GM12878 (cell line): ENCODE data around the gene LORICRIN. TPM values are rescaled to one million over a fixed set of nuclear protein-coding genes. Genes with fewer than 3 reads are reported as not detected.

Experiments
- ATAC-seq: fragments of 200-7000 bp; cut with Tn5 transposase; 3 replicates; pipeline ENCODE4 v1.9.1; 2020; ENCODE audit warnings: mild to moderate bottlenecking, moderate library complexity
- BruUV-seq: library from RNA; stranded (reverse); fragments of 400-500 nt; replicated peaks from 2 replicates; lab custom pipeline; 2021; lab: Mats Ljungman, UMichigan
- CTCF ChIA-PET: fragments of 300-600 bp; sonication (Branson Sonifier 250); formaldehyde crosslinking; extraction: SDS; loops from one replicate; lab custom pipeline; 2021; ENCODE audit warnings: inconsistent platforms; lab: Yijun Ruan, JAX
- POLR2A ChIA-PET: fragments of 350-600 bp; formaldehyde crosslinking; extraction: SDS; loops from one replicate; lab custom pipeline; 2021; ENCODE audit warnings: inconsistent platforms; lab: Charles Lee
- RAD21 ChIA-PET: fragments of 300-600 bp; sonication (Branson Sonifier 250); formaldehyde crosslinking; loops from one replicate; lab custom pipeline; 2023; ENCODE audit warnings: antibody characterized with exemption; ENCODE audit not compliant: unreplicated experiment; lab: Charles Lee
- SMC1A ChIA-PET: fragments of 300-600 bp; sonication (Branson Sonifier 250); formaldehyde crosslinking; loops from one replicate; lab custom pipeline; 2023; ENCODE audit not compliant: unreplicated experiment, uncharacterized antibody; lab: Charles Lee
- DNase-seq: peaks from one replicate; pipeline ENCODE4 v3.0.0-alpha.2; 2011; ENCODE audit warnings: low read depth, low spot score
- FAIRE-seq: peaks from 3 replicates; lab custom pipeline; 2011; peaks lifted over from hg19 to GRCh38; lab: Jason Lieb, UNC
- H2AFZ ChIP-seq: 2 replicates; pipeline ENCODE4 v1.6.0; 2011; ENCODE audit warnings: low read depth, low read length, control low read depth; ENCODE audit not compliant: control insufficient read depth
- H3K27ac ChIP-seq: 2 replicates; pipeline ENCODE4 v1.5.1; 2011; ENCODE audit warnings: control low read depth; ENCODE audit not compliant: control insufficient read depth, insufficient read depth
- H3K27me3 ChIP-seq, 2 experiments: replicated peaks in 1 of 2; 2 replicates each; pipeline versions ENCODE4 v1.6.0 to v1.6.1; 2011; ENCODE audit warnings: low read length in 1 of 2; ENCODE audit not compliant: control insufficient read depth in 2 of 2, insufficient read depth in 2 of 2
- H3K36me3 ChIP-seq, 2 experiments: 2 replicates each; pipeline ENCODE4 v1.5.1; 2011; ENCODE audit warnings: low read length in 1 of 2; ENCODE audit not compliant: control insufficient read depth in 2 of 2, insufficient read depth in 2 of 2
- H3K4me1 ChIP-seq: 2 replicates; pipeline ENCODE4 v1.6.1; 2011; ENCODE audit warnings: mild to moderate bottlenecking, low read length, moderate library complexity, mixed read lengths; ENCODE audit not compliant: control insufficient read depth, insufficient read depth
- H3K4me2 ChIP-seq: 2 replicates; pipeline ENCODE4 v1.6.0; 2011; ENCODE audit warnings: control low read depth; ENCODE audit not compliant: control insufficient read depth, insufficient read depth
- H3K4me3 ChIP-seq: fragments of 200-600 bp; sonication (generic); 2 replicates; pipeline ENCODE4 v1.5.1; 2016
- H3K79me2 ChIP-seq: 2 replicates; pipeline ENCODE4 v1.6.0; 2011; ENCODE audit warnings: low read length; ENCODE audit not compliant: control insufficient read depth, insufficient read depth
- H3K9ac ChIP-seq: 2 replicates; pipeline ENCODE4 v1.8.0; 2011; ENCODE audit warnings: low read length, control low read depth, mixed read lengths; ENCODE audit not compliant: control insufficient read depth, insufficient read depth
- H3K9me3 ChIP-seq: replicated peaks from 3 replicates; pipeline ENCODE4 v1.5.1; 2011; ENCODE audit warnings: mild to moderate bottlenecking, low read length; ENCODE audit not compliant: control insufficient read depth, insufficient read depth
- H4K20me1 ChIP-seq: 2 replicates; pipeline ENCODE4 v1.6.0; 2011; ENCODE audit not compliant: control insufficient read depth, insufficient read depth
- BCL11A ChIP-seq: IDR thresholded peaks from 2 replicates; pipeline ENCODE4 v1.6.1; 2011; ENCODE audit warnings: low read depth, low read length
- FOXK2 ChIP-seq: fragments of 450-650 bp; IDR thresholded peaks from 2 replicates; pipeline ENCODE4 v1.6.1; 2017; ENCODE audit warnings: mild to moderate bottlenecking, moderate library complexity
- JUNB ChIP-seq: IDR thresholded peaks from 2 replicates; pipeline ENCODE4 v1.6.1; 2016; ENCODE audit warnings: antibody characterized with exemption, mild to moderate bottlenecking
- PAX8 ChIP-seq: fragments of 450-650 bp; IDR thresholded peaks from 2 replicates; pipeline ENCODE4 v1.6.1; 2017; ENCODE audit warnings: mild to moderate bottlenecking, moderate library complexity
- ZNF217 ChIP-seq: fragments of 450-650 bp; IDR thresholded peaks from 2 replicates; pipeline ENCODE4 v1.6.1; 2017; ENCODE audit warnings: antibody characterized with exemption, mild to moderate bottlenecking
- WGBS: methylation state at CpG from one replicate; pipeline ENCODE4 v1.1.6; 2016; ENCODE audit warnings: low lambda C conversion rate; ENCODE audit not compliant: insufficient replicate concordance, insufficient coverage; ENCODE audit errors: missing lambda C conversion rate; 5-methylcytosine and 5-hydroxymethylcytosine counted together
- in situ Hi-C: fragments of 300-500 bp; cut with MboI; formaldehyde crosslinking; loops from 9 replicates; pipeline ENCODE4 v1.14.3; 2018; ENCODE audit warnings: mixed read lengths
- intact Hi-C: fragments of 100-400 bp; cut with micrococcal nuclease; formaldehyde crosslinking; loops from one replicate; pipeline ENCODE4 v1.14.2; 2022; ENCODE audit not compliant: unreplicated experiment
- polyA plus RNA-seq, 11 experiments: library from polyadenylated mRNA; depleted of rRNA in 4 of 11; unstranded in 6 of 11; stranded (reverse) in 5 of 11; fragments of >200 nt; fragmentation: Nextera tagmentation in 4 of 11; fragmentation: Illumina TruSeq in 1 of 11; extraction: Ambion mirVana in 4 of 11; extraction: Trizol in 1 of 11; gene quantifications; 1 replicate in 1 of 11; 2 replicates in 10 of 11; pipeline versions ENCODE4 v1.2.1 to v1.2.3, GENCODE V29; 2011 to 2016; ENCODE audit warnings: inconsistent platforms in 2 of 11, missing spikeins in 2 of 11, low read depth in 1 of 11
- total RNA-seq, 4 experiments: library from RNA; depleted of rRNA in 3 of 4; stranded (reverse); fragments of >200 nt in 3 of 4; fragmentation: Illumina TruSeq in 1 of 4; extraction: Trizol in 1 of 4; gene quantifications; 2 replicates each; pipeline versions ENCODE4 v1.2.1 to v1.2.3, GENCODE V29; 2013 to 2021
- TF ChIP-seq, protein P1 (sequence below): fragments of 150-350 bp; IDR thresholded peaks from 2 replicates; pipeline ENCODE4 v1.6.1; 2016; ENCODE audit warnings: low read depth, low read length

Gene LORICRIN
- total and polyA plus RNA-seq, 10 of the 15 experiments (the other 5 are each of a cell fraction or from before 2014, with no cell fraction given) = 0.06 to 0.37 TPM; not detected in 8

- Histone ChIP-seq H3K9ac (no peak overlapping the region), H3K4me3 (no peak overlapping the region), H3K9me3 (no peaks in the 10 kb centered on the region), H3K4me1 (no peaks in the 10 kb centered on the region), H2AFZ (no peak overlapping the region), H3K4me2 (no peak overlapping the region), H3K27me3 (peaks cover 0 to 2% of the 10 kb centered on the region in 2 experiments; a peak in 2 of 4 replicates), H3K27ac (no peak overlapping the region), H3K79me2 (no peaks in the 10 kb centered on the region), H3K36me3 (no peaks in the 10 kb centered on the region), H4K20me1 (no peaks in the 10 kb centered on the region)
- SMC1A ChIA-PET = interaction anchor here (2.2 kb wide), 1 partner anchor 11 kb away, joined by 4 read pairs; no protein-coding TSS in a partner anchor
- no TSS peak for BruUV-seq
- TF ChIP-seq JUNB = no peak
- no peak for TF ChIP-seq BCL11A
- TF ChIP-seq, protein P1, sequence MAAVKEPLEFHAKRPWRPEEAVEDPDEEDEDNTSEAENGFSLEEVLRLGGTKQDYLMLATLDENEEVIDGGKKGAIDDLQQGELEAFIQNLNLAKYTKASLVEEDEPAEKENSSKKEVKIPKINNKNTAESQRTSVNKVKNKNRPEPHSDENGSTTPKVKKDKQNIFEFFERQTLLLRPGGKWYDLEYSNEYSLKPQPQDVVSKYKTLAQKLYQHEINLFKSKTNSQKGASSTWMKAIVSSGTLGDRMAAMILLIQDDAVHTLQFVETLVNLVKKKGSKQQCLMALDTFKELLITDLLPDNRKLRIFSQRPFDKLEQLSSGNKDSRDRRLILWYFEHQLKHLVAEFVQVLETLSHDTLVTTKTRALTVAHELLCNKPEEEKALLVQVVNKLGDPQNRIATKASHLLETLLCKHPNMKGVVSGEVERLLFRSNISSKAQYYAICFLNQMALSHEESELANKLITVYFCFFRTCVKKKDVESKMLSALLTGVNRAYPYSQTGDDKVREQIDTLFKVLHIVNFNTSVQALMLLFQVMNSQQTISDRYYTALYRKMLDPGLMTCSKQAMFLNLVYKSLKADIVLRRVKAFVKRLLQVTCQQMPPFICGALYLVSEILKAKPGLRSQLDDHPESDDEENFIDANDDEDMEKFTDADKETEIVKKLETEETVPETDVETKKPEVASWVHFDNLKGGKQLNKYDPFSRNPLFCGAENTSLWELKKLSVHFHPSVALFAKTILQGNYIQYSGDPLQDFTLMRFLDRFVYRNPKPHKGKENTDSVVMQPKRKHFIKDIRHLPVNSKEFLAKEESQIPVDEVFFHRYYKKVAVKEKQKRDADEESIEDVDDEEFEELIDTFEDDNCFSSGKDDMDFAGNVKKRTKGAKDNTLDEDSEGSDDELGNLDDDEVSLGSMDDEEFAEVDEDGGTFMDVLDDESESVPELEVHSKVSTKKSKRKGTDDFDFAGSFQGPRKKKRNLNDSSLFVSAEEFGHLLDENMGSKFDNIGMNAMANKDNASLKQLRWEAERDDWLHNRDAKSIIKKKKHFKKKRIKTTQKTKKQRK = no peak
- TF ChIP-seq PAX8 = no peak
- TF ChIP-seq ZNF217 = no peak
- TF ChIP-seq FOXK2 = no peak
- no peak for DNase-seq
- FAIRE-seq = no peak
- in situ Hi-C loops (no loop called here), intact Hi-C loops (no loop called here)
- CTCF ChIA-PET = interaction anchor here (0.6 to 0.9 kb wide), 2 partner anchors 10 to 12 kb away, joined by 3 to 4 read pairs; no protein-coding TSS in a partner anchor
- POLR2A ChIA-PET = no interaction called here
- 18% methylated on average over 7 of the region's 7 CpGs for WGBS
- RAD21 ChIA-PET = no interaction called here
- no peak for ATAC-seq
These were observed 49.3 kb upstream of the LORICRIN start for GRCh38 chr1:153210206-153210605.
